OCI-LY3 (cell line): ENCODE measurements around the gene CFAP57.

Experiments
- EZH2phosphoT487 ChIP-seq: fragments of 200-600 bp; shearing (Covaris generic); IDR thresholded peaks from 2 replicates; pipeline ENCODE4 v1.6.1; 2018; ENCODE audit warnings: antibody characterized with exemption, mixed run types, low read depth
- TF ChIP-seq, protein P1 (sequence below): fragments of 200-600, 300-600 bp; sonication (generic); IDR thresholded peaks from 2 replicates; pipeline ENCODE4 v1.5.1; 2014; ENCODE audit warnings: antibody characterized with exemption, low read length, low read depth

DNA sequence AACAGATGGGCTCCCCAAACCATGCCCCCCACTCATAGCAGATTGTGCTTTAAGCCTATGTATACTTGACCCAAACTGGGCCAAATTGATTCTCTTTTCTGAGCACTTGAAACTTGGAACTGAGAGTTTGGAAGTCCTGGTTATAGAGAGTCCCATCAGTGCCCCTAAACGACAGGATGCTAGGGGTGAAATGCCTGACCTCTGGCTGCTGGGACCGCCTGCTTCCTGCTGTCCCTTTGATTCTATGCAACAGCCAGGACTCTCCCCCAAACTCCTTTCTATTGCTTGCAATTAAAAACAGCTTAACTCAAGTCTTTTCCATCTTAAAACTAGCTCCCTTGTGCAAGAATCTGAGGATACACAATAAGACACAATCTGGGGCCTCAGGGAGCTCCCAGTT lies 108.6 kb downstream of the CFAP57 start:
- TF ChIP-seq, protein P1, sequence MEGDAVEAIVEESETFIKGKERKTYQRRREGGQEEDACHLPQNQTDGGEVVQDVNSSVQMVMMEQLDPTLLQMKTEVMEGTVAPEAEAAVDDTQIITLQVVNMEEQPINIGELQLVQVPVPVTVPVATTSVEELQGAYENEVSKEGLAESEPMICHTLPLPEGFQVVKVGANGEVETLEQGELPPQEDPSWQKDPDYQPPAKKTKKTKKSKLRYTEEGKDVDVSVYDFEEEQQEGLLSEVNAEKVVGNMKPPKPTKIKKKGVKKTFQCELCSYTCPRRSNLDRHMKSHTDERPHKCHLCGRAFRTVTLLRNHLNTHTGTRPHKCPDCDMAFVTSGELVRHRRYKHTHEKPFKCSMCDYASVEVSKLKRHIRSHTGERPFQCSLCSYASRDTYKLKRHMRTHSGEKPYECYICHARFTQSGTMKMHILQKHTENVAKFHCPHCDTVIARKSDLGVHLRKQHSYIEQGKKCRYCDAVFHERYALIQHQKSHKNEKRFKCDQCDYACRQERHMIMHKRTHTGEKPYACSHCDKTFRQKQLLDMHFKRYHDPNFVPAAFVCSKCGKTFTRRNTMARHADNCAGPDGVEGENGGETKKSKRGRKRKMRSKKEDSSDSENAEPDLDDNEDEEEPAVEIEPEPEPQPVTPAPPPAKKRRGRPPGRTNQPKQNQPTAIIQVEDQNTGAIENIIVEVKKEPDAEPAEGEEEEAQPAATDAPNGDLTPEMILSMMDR = no peak
- TF ChIP-seq EZH2phosphoT487 = no peak
